CD4-positive, CD25-positive, alpha-beta regulatory T cell (primary cell): ENCODE data around the gene CR2. TPM values are rescaled to one million over a fixed set of nuclear protein-coding genes. Genes with fewer than 3 reads are reported as not detected.

Source experiments
- ATAC-seq, 2 donors: fragments of 150-1000 bp; cut with Tn5 transposase; one replicate each; pipeline ENCODE4 v1.10.0; 2021; ENCODE audit warnings: low read depth in 2 of 2, moderate number of reproducible peaks in 2 of 2, moderate library complexity in 1 of 2
- DNase-seq, 3 donors: peaks; one replicate each; pipeline versions ENCODE4 v3.0.0 to v3.0.0-alpha.2; 2012 to 2022; ENCODE audit warnings: mixed read lengths in 1 of 3
- H3K27ac ChIP-seq: one replicate; pipeline ENCODE4 v1.7.0; 2013; ENCODE audit warnings: mild to moderate bottlenecking, low read length; ENCODE audit not compliant: insufficient read depth, poor library complexity, severe bottlenecking
- H3K27me3 ChIP-seq: one replicate; pipeline ENCODE4 v1.7.0; 2013; ENCODE audit warnings: low read length; ENCODE audit not compliant: control insufficient read depth, insufficient read depth
- H3K36me3 ChIP-seq: one replicate; pipeline ENCODE4 v1.7.0; 2013; ENCODE audit warnings: mild to moderate bottlenecking, low read length, moderate library complexity; ENCODE audit not compliant: control insufficient read depth, insufficient read depth
- H3K4me1 ChIP-seq: 2 replicates; pipeline ENCODE4 v1.7.0; 2013; ENCODE audit warnings: mild to moderate bottlenecking, low read length; ENCODE audit not compliant: insufficient read depth, control insufficient read depth, poor library complexity, severe bottlenecking
- H3K4me3 ChIP-seq: one replicate; pipeline ENCODE4 v1.7.0; 2013; ENCODE audit warnings: low read depth, mild to moderate bottlenecking, low read length, moderate library complexity
- H3K9me3 ChIP-seq, 2 experiments: 1 replicate in 1 of 2; 2 replicates in 1 of 2; pipeline ENCODE4 v1.7.0; 2013; ENCODE audit warnings: low read length in 2 of 2, mild to moderate bottlenecking in 1 of 2, moderate library complexity in 1 of 2; ENCODE audit not compliant: control insufficient read depth in 2 of 2
- H3K27ac Mint-ChIP-seq, 3 donors: one replicate each; pipeline ENCODE4 v1.8.0; 2020 to 2022; ENCODE audit warnings: mild to moderate bottlenecking in 3 of 3, mixed read lengths in 3 of 3, moderate library complexity in 2 of 3
- H3K27me3 Mint-ChIP-seq: one replicate; pipeline ENCODE4 v1.8.0; 2022; ENCODE audit warnings: mild to moderate bottlenecking, mixed read lengths
- H3K36me3 Mint-ChIP-seq: one replicate; pipeline ENCODE4 v1.8.0; 2020; ENCODE audit warnings: mixed read lengths
- H3K4me1 Mint-ChIP-seq, 4 donors: one replicate each; pipeline ENCODE4 v1.8.0; 2020 to 2022; ENCODE audit warnings: mixed read lengths in 4 of 4, mild to moderate bottlenecking in 1 of 4
- H3K4me3 Mint-ChIP-seq, 4 donors: one replicate each; pipeline ENCODE4 v1.8.0; 2020 to 2022; ENCODE audit warnings: mild to moderate bottlenecking in 4 of 4, mixed read lengths in 4 of 4, moderate library complexity in 3 of 4
- H3K9me3 Mint-ChIP-seq, 7 donors: one replicate each; pipeline ENCODE4 v1.8.0; 2020 to 2022; ENCODE audit warnings: mixed read lengths in 7 of 7, mild to moderate bottlenecking in 3 of 7, moderate library complexity in 2 of 7
- polyA plus RNA-seq, 4 donors: library from polyadenylated mRNA; unstranded; fragments of 300-500 nt; fragmentation: Illumina TruSeq; gene quantifications; one replicate each; pipeline ENCODE4 v1.2.3, GENCODE V29; 2021
- total RNA-seq: library from RNA; stranded (reverse); gene quantifications from one replicate; pipeline ENCODE4 v1.2.3, GENCODE V29; 2022

The CR2 gene
- total and polyA plus RNA-seq, 5 donors from 2014 or later = 0.22 to 0.69 (median 0.29) TPM; not detected in 1

DNA sequence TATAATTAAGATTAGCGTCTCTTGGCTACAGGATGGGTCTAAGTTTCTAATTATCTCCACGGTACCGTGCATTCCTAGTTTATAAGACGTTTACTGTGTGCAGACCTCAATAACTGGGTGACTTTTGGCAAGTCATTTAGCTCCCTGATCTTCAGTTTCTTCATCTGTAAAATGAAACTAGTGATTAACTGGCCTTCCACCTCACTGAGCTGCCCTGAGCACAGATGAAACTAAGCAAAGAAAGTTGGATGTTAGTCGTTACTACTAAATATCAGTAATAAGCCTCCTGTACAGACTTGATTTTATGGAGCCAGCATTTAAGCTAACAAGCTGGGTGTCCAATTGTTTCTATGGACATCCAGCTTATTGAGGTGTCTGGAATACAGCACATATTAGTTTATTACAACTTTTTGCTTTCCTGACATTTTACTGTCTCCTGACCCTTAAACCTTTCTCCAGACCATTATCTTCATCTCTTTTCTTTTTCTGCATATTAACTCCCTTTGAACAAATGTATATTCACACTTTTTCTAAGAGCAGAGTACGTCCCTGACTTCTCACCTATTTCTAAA, 1.1 kb downstream of the CR2 start:
- H3K27ac ChIP-seq = no peak overlapping the region
- H3K4me1 ChIP-seq = peaks cover 12% of the 10 kb centered on the region
- Mint-ChIP-seq H3K27me3 (peaks cover 28% of the 10 kb centered on the region), H3K36me3 (no peaks in the 10 kb centered on the region), H3K4me3 (peak overlapping the region in 3 of 4 donors; percentile 12 to 65 (median 19)), H3K4me1 (peaks cover 0 to 20% (median 10%) of the 10 kb centered on the region in 4 donors), H3K9me3 (peaks cover 0 to 4% (median 0%) of the 10 kb centered on the region in 7 donors), H3K27ac (no peak overlapping the region)
- H3K4me3 ChIP-seq = no peak overlapping the region
- no peaks in the 10 kb centered on the region for H3K36me3 ChIP-seq
- H3K27me3 ChIP-seq = peaks cover 47% of the 10 kb centered on the region
- no peaks in the 10 kb centered on the region for H3K9me3 ChIP-seq
- ATAC-seq (no peak), DNase-seq (no peak)

GRCh38 chr1:207458414-207458813, 4.3 kb downstream of the CR2 start:
- peaks cover 0 to 28% (median 10%) of the 10 kb centered on the region in 4 donors for H3K4me1 Mint-ChIP-seq
- H3K27ac Mint-ChIP-seq = no peak overlapping the region
- H3K27me3 Mint-ChIP-seq = peaks cover 24% of the 10 kb centered on the region
- Histone ChIP-seq H3K4me1 (peaks cover 12% of the 10 kb centered on the region), H3K27me3 (peaks cover 30% of the 10 kb centered on the region), H3K4me3 (no peak overlapping the region), H3K9me3 (no peaks in the 10 kb centered on the region), H3K27ac (no peak overlapping the region), H3K36me3 (no peaks in the 10 kb centered on the region)
- H3K4me3 Mint-ChIP-seq = no peak overlapping the region
- H3K36me3 Mint-ChIP-seq = no peaks in the 10 kb centered on the region
- H3K9me3 Mint-ChIP-seq = no peaks in the 10 kb centered on the region
- ATAC-seq (no peak), DNase-seq (no peak)

DNA sequence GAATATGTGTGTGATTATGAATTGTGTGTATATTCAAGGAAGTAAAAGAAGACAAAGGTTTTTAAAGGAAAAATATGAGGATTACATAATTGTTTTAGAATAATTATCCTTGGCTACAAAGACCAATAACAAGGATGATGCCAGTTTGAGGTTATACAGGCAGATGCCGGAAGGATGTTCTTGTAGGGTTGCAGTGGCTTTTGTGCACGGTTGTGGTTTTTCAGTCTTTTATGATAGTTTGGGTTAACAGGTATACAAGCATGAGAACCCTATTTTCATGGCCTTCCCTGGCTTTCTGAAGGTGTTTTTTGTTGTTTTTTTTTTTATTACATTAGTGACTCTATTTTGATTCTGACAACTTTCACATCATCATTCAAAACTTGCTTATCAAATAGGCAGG, 4.9 kb downstream of the CR2 start:
- Histone ChIP-seq H3K27ac (no peak overlapping the region), H3K36me3 (no peaks in the 10 kb centered on the region), H3K27me3 (peaks cover 26% of the 10 kb centered on the region), H3K9me3 (no peaks in the 10 kb centered on the region), H3K4me3 (no peak overlapping the region), H3K4me1 (peaks cover 11% of the 10 kb centered on the region)
- H3K27ac Mint-ChIP-seq = no peak overlapping the region
- no peaks in the 10 kb centered on the region for H3K9me3 Mint-ChIP-seq
- H3K27me3 Mint-ChIP-seq = peaks cover 25% of the 10 kb centered on the region
- H3K36me3 Mint-ChIP-seq = no peaks in the 10 kb centered on the region
- H3K4me1 Mint-ChIP-seq = peaks cover 0 to 24% (median 6%) of the 10 kb centered on the region in 4 donors
- DNase-seq (peak in 2 of 3 donors; percentile 36 to 67), ATAC-seq (peak; percentile 43 to 51)
- no peak overlapping the region for H3K4me3 Mint-ChIP-seq

GRCh38 chr1:207461649-207462048, 7.5 kb downstream of the CR2 start:
- H3K4me1 Mint-ChIP-seq = peaks cover 0 to 16% (median 0%) of the 10 kb centered on the region in 4 donors
- H3K4me1 ChIP-seq = no peaks in the 10 kb centered on the region
- H3K27ac Mint-ChIP-seq = no peak overlapping the region

DNA sequence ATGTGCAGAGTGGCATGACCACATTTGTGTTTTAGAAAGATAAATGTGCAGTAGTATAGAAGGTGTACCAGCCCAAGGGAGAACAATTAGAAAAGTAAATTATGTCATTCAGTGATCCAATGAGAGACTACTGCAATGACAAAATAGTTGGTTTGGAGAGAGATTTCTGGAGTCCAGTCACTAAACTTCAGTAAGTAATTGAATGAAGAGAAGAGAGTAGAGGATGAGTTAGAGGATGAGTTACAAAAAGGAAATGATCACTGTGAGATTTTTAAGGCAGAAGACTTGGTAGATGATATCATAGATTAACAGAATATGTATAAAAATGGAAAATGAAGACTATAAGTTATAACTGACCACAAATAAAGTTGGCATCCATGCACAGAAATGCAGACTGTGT, 8.4 kb downstream of the CR2 start:
- ATAC-seq = no peak
- no peaks in the 10 kb centered on the region for H3K36me3 Mint-ChIP-seq
- no peaks in the 10 kb centered on the region for H3K9me3 Mint-ChIP-seq
- H3K4me3 Mint-ChIP-seq = peak overlapping the region in 1 of 4 donors; percentile 36
- H3K4me1 ChIP-seq = no peaks in the 10 kb centered on the region
- H3K27ac Mint-ChIP-seq = no peak overlapping the region
- no peaks in the 10 kb centered on the region for H3K9me3 ChIP-seq
- no peaks in the 10 kb centered on the region for H3K36me3 ChIP-seq
- H3K4me3 ChIP-seq = no peak overlapping the region
- no peak overlapping the region for H3K27ac ChIP-seq
- no peak for DNase-seq
- H3K4me1 Mint-ChIP-seq = peaks cover 0 to 16% (median 0%) of the 10 kb centered on the region in 4 donors
- peaks cover 24% of the 10 kb centered on the region for H3K27me3 ChIP-seq
- peaks cover 36% of the 10 kb centered on the region for H3K27me3 Mint-ChIP-seq

More at GRCh38 chr1:207461649-207462048, 7.5 kb downstream of the CR2 start:
- no peak for ATAC-seq
- Histone ChIP-seq H3K9me3 (no peaks in the 10 kb centered on the region), H3K27ac (no peak overlapping the region), H3K36me3 (no peaks in the 10 kb centered on the region), H3K27me3 (peaks cover 23% of the 10 kb centered on the region), H3K4me3 (no peak overlapping the region)
- DNase-seq = no peak
- no peaks in the 10 kb centered on the region for H3K36me3 Mint-ChIP-seq
- H3K27me3 Mint-ChIP-seq = peaks cover 36% of the 10 kb centered on the region
- no peak overlapping the region for H3K4me3 Mint-ChIP-seq
- H3K9me3 Mint-ChIP-seq = no peaks in the 10 kb centered on the region

- peaks cover 27% of the 10 kb centered on the region for H3K27me3 ChIP-seq
- Mint-ChIP-seq H3K27me3 (peaks cover 36% of the 10 kb centered on the region), H3K27ac (no peak overlapping the region), H3K4me3 (no peak overlapping the region), H3K9me3 (no peaks in the 10 kb centered on the region), H3K36me3 (no peaks in the 10 kb centered on the region), H3K4me1 (peaks cover 0 to 16% (median 0%) of the 10 kb centered on the region in 4 donors)
- H3K27ac ChIP-seq = no peak overlapping the region
- ATAC-seq (no peak), DNase-seq (no peak)
- H3K4me3 ChIP-seq = no peak overlapping the region
- no peaks in the 10 kb centered on the region for H3K4me1 ChIP-seq
- no peaks in the 10 kb centered on the region for H3K9me3 ChIP-seq
- H3K36me3 ChIP-seq = no peaks in the 10 kb centered on the region
Observed at GRCh38 chr1:207463021-207463420, 8.9 kb downstream of the CR2 start.

GRCh38 chr1:207463571-207463970, 9.4 kb downstream of the CR2 start:
- no peak for ATAC-seq

GRCh38 chr1:207470927-207471326, 16.8 kb downstream of the CR2 start:
- H3K27ac ChIP-seq = no peak overlapping the region
- H3K27ac Mint-ChIP-seq = no peak overlapping the region
- H3K4me1 Mint-ChIP-seq = no peaks in the 10 kb centered on the region
- no peaks in the 10 kb centered on the region for H3K9me3 ChIP-seq
- H3K4me1 ChIP-seq = no peaks in the 10 kb centered on the region
- peaks cover 21% of the 10 kb centered on the region for H3K27me3 ChIP-seq
- H3K36me3 Mint-ChIP-seq = no peaks in the 10 kb centered on the region
- peaks cover 0 to 2% (median 0%) of the 10 kb centered on the region in 7 donors for H3K9me3 Mint-ChIP-seq
- DNase-seq = peak in 1 of 3 donors; percentile 29
- no peak overlapping the region for H3K4me3 ChIP-seq
- H3K36me3 ChIP-seq = no peaks in the 10 kb centered on the region
- H3K27me3 Mint-ChIP-seq = peaks cover 12% of the 10 kb centered on the region
- H3K4me3 Mint-ChIP-seq = no peak overlapping the region
- ATAC-seq = no peak

More at GRCh38 chr1:207463571-207463970, 9.4 kb downstream of the CR2 start:
- Histone ChIP-seq H3K36me3 (no peaks in the 10 kb centered on the region), H3K4me3 (no peak overlapping the region), H3K4me1 (no peaks in the 10 kb centered on the region), H3K27ac (no peak overlapping the region), H3K27me3 (peaks cover 27% of the 10 kb centered on the region), H3K9me3 (no peaks in the 10 kb centered on the region)
- H3K4me3 Mint-ChIP-seq = no peak overlapping the region
- H3K27me3 Mint-ChIP-seq = peaks cover 36% of the 10 kb centered on the region
- no peak for DNase-seq
- H3K27ac Mint-ChIP-seq = no peak overlapping the region
- peaks cover 0 to 16% (median 0%) of the 10 kb centered on the region in 4 donors for H3K4me1 Mint-ChIP-seq
- no peaks in the 10 kb centered on the region for H3K36me3 Mint-ChIP-seq
- peaks cover 0 to 2% (median 0%) of the 10 kb centered on the region in 7 donors for H3K9me3 Mint-ChIP-seq
